T-cell (primary cell): ENCODE data around the gene CNTF. TPM values are rescaled to one million over a fixed set of nuclear protein-coding genes. Genes with fewer than 3 reads are reported as not detected.

Experiments
- ATAC-seq, 4 experiments: fragments of 200-7000 bp in 3 of 4; fragments of 150-1000 bp in 1 of 4; cut with Tn5 transposase; replicated peaks in 1 of 4; 1 replicate in 3 of 4; 2 replicates in 1 of 4; pipeline ENCODE4 v1.10.0; 2021; ENCODE audit warnings: moderate library complexity in 3 of 4, mild to moderate bottlenecking in 2 of 4, moderate number of reproducible peaks in 1 of 4
- CTCF ChIA-PET, 2 donors: fragments of 300-600 bp; sonication (Branson Sonifier 250); formaldehyde crosslinking; loops; one replicate each; lab custom pipeline; 2022; ENCODE audit warnings: antibody characterized with exemption in 2 of 2; lab: Charles Lee
- POLR2A ChIA-PET, 2 donors: fragments of 300-600 bp; sonication (Branson Sonifier 250); formaldehyde crosslinking; loops; one replicate each; lab custom pipeline; 2022; ENCODE audit warnings: antibody characterized with exemption in 2 of 2; lab: Charles Lee
- DNase-seq, 35 experiments: peaks; one replicate each; pipeline versions ENCODE4 v3.0.0 to v3.0.0-alpha.2; 2013 to 2023
- H3K27ac ChIP-seq: one replicate; pipeline ENCODE4 v1.5.1; 2013; ENCODE audit warnings: low read length
- H3K27me3 ChIP-seq, 2 experiments: replicated peaks in 1 of 2; 1 replicate in 1 of 2; 2 replicates in 1 of 2; pipeline versions ENCODE4 v1.6.1 to v1.7.0; 2013; ENCODE audit warnings: low read length in 1 of 2, mixed read lengths in 1 of 2; ENCODE audit not compliant: control insufficient read depth in 2 of 2, insufficient read depth in 2 of 2; ENCODE audit errors: extremely low read depth in 1 of 2
- H3K36me3 ChIP-seq, 2 donors: 1 replicate in 1 of 2; 2 replicates in 1 of 2; pipeline versions ENCODE4 v1.6.1 to v1.7.0; 2013; ENCODE audit warnings: low read length in 1 of 2; ENCODE audit not compliant: control insufficient read depth in 2 of 2, insufficient read depth in 1 of 2; ENCODE audit errors: extremely low read depth in 1 of 2
- H3K4me1 ChIP-seq, 2 experiments: 1 replicate in 1 of 2; 2 replicates in 1 of 2; pipeline versions ENCODE4 v1.6.1 to v1.7.0; 2013; ENCODE audit warnings: low read length in 2 of 2, mixed read lengths in 1 of 2; ENCODE audit not compliant: insufficient read depth in 2 of 2, control insufficient read depth in 1 of 2; ENCODE audit errors: extremely low read depth in 1 of 2
- H3K4me3 ChIP-seq, 2 donors: 1 replicate in 1 of 2; 2 replicates in 1 of 2; pipeline versions ENCODE4 v1.5.1 to v1.7.0; 2013; ENCODE audit warnings: mild to moderate bottlenecking in 2 of 2, low read length in 1 of 2, moderate library complexity in 1 of 2; ENCODE audit not compliant: control insufficient read depth in 1 of 2; ENCODE audit errors: extremely low read depth in 1 of 2
- H3K9me3 ChIP-seq: 2 replicates; pipeline ENCODE4 v1.7.0; 2013
- H3K27ac Mint-ChIP-seq, 2 donors: one replicate each; pipeline ENCODE4 v1.8.0; 2020 to 2021; ENCODE audit warnings: mild to moderate bottlenecking in 2 of 2, mixed read lengths in 2 of 2
- H3K27me3 Mint-ChIP-seq, 2 donors: one replicate each; pipeline ENCODE4 v1.8.0; 2021 to 2022; ENCODE audit warnings: mixed read lengths in 2 of 2
- H3K36me3 Mint-ChIP-seq: one replicate; pipeline ENCODE4 v1.8.0; 2021; ENCODE audit warnings: mixed read lengths
- H3K4me1 Mint-ChIP-seq, 3 donors: one replicate each; pipeline ENCODE4 v1.8.0; 2020 to 2022; ENCODE audit warnings: mixed read lengths in 3 of 3, mild to moderate bottlenecking in 1 of 3
- H3K4me3 Mint-ChIP-seq, 3 donors: one replicate each; pipeline ENCODE4 v1.8.0; 2020 to 2022; ENCODE audit warnings: mild to moderate bottlenecking in 3 of 3, mixed read lengths in 3 of 3, moderate library complexity in 3 of 3
- H3K9me3 Mint-ChIP-seq, 3 donors: one replicate each; pipeline ENCODE4 v1.8.0; 2020 to 2022; ENCODE audit warnings: mixed read lengths in 3 of 3
- WGBS: methylation state at CpG from one replicate; pipeline ENCODE4 v1.1.5; 2013; ENCODE audit warnings: missing lambda C conversion rate; ENCODE audit not compliant: insufficient coverage; 5-methylcytosine and 5-hydroxymethylcytosine counted together
- total RNA-seq, 35 experiments: library from RNA in 6 of 35; stranded (reverse) in 6 of 35; fragments of 120-200 nt in 1 of 35; gene quantifications; one replicate each; pipeline versions ENCODE4 v1.2.1 to v1.2.4 and lab custom pipeline; 2013 to 2026

Gene CNTF
- total RNA-seq, 5 donors from 2014 or later (not counting 1 experiment from before 2014, with no cell fraction given): 2.4 to 4.3 (median 2.9) TPM

- H3K36me3 Mint-ChIP-seq: no peaks in the 10 kb centered on the region
- H3K27me3 ChIP-seq: no peaks in the 10 kb centered on the region
- no peak overlapping the region for H3K27ac ChIP-seq
- H3K27me3 Mint-ChIP-seq: peaks cover 0 to 4% of the 10 kb centered on the region in 2 donors
- no peaks in the 10 kb centered on the region for H3K9me3 Mint-ChIP-seq
- no peak for ATAC-seq
- H3K27ac Mint-ChIP-seq: no peak overlapping the region
- POLR2A ChIA-PET: no interaction called here
- WGBS: no CpG with 5 or more reads among the region's 2 CpGs
- no peaks in the 10 kb centered on the region for H3K9me3 ChIP-seq
- no peaks in the 10 kb centered on the region for H3K36me3 ChIP-seq
- CTCF ChIA-PET: interaction anchor here (0.6 to 4.4 kb wide), 7 partner anchors 11 to 483 kb away, joined by 3 to 47 read pairs (median 3); no protein-coding TSS in a partner anchor
- no peak for DNase-seq
- no peak overlapping the region for H3K4me3 Mint-ChIP-seq
- H3K4me1 ChIP-seq: peaks cover 0 to 3% of the 10 kb centered on the region in 2 experiments
- H3K4me1 Mint-ChIP-seq: peaks cover 4 to 9% (median 5%) of the 10 kb centered on the region in 3 donors
- H3K4me3 ChIP-seq: no peak overlapping the region
Measured at GRCh38 chr11:58652726-58653280, 30.3 kb downstream of the CNTF start.

- WGBS: 41% methylated on average over 7 of the region's 12 CpGs
- POLR2A ChIA-PET: no interaction called here
- ATAC-seq (peak; percentile 92 to 97 (median 96)), DNase-seq (peak; percentile 51 to 85 (median 71))
- no peak overlapping the region for H3K4me3 Mint-ChIP-seq
- no peak overlapping the region for H3K27ac ChIP-seq
- no peaks in the 10 kb centered on the region for H3K9me3 Mint-ChIP-seq
- H3K4me1 Mint-ChIP-seq: peaks cover 4 to 9% (median 5%) of the 10 kb centered on the region in 3 donors
- H3K27ac Mint-ChIP-seq: no peak overlapping the region
- H3K36me3 Mint-ChIP-seq: no peaks in the 10 kb centered on the region
- H3K4me1 ChIP-seq: peaks cover 0 to 3% of the 10 kb centered on the region in 2 experiments
- no peaks in the 10 kb centered on the region for H3K9me3 ChIP-seq
- H3K27me3 Mint-ChIP-seq: peaks cover 0 to 4% of the 10 kb centered on the region in 2 donors
- H3K27me3 ChIP-seq: no peaks in the 10 kb centered on the region
- H3K4me3 ChIP-seq: no peak overlapping the region
- no peaks in the 10 kb centered on the region for H3K36me3 ChIP-seq
- CTCF ChIA-PET: interaction anchor here (0.6 to 4.4 kb wide), 5 partner anchors 16 to 504 kb away, joined by 3 to 47 read pairs (median 3); no protein-coding TSS in a partner anchor
Measured at GRCh38 chr11:58654079-58654907, 31.8 kb downstream of the CNTF start.

GRCh38 chr11:58654908-58655296, 32.4 kb downstream of the CNTF start:
- Histone ChIP-seq H3K9me3 (no peaks in the 10 kb centered on the region), H3K36me3 (no peaks in the 10 kb centered on the region), H3K27me3 (no peaks in the 10 kb centered on the region), H3K4me3 (no peak overlapping the region), H3K4me1 (peaks cover 0 to 3% of the 10 kb centered on the region in 2 experiments), H3K27ac (no peak overlapping the region)
- Mint-ChIP-seq H3K27ac (no peak overlapping the region), H3K27me3 (peaks cover 0 to 4% of the 10 kb centered on the region in 2 donors), H3K4me1 (peaks cover 4 to 9% (median 5%) of the 10 kb centered on the region in 3 donors), H3K9me3 (no peaks in the 10 kb centered on the region), H3K36me3 (no peaks in the 10 kb centered on the region), H3K4me3 (no peak overlapping the region)
- no CpG with 5 or more reads among the region's 1 CpG for WGBS
- no peak for ATAC-seq
- POLR2A ChIA-PET: no interaction called here
- DNase-seq: no peak
- CTCF ChIA-PET: interaction anchor here (0.8 to 4.4 kb wide), 6 partner anchors 16 to 404 kb away, joined by 3 to 47 read pairs (median 3); no protein-coding TSS in a partner anchor

- ATAC-seq (no peak), DNase-seq (no peak)
- Histone ChIP-seq H3K4me3 (no peak overlapping the region), H3K27ac (no peak overlapping the region), H3K9me3 (no peaks in the 10 kb centered on the region), H3K27me3 (no peaks in the 10 kb centered on the region), H3K4me1 (peaks cover 0 to 3% of the 10 kb centered on the region in 2 experiments), H3K36me3 (no peaks in the 10 kb centered on the region)
- WGBS: 83% methylated on average over 2 of the region's 2 CpGs
- ChIA-PET CTCF (interaction anchor here (0.6 to 1.9 kb wide), 3 partner anchors 16 to 133 kb away, joined by 3 to 6 read pairs (median 3); no protein-coding TSS in a partner anchor), POLR2A (no interaction called here)
- Mint-ChIP-seq H3K36me3 (no peaks in the 10 kb centered on the region), H3K27me3 (peaks cover 0 to 4% of the 10 kb centered on the region in 2 donors), H3K9me3 (no peaks in the 10 kb centered on the region), H3K4me3 (no peak overlapping the region), H3K27ac (no peak overlapping the region), H3K4me1 (peaks cover 4 to 9% (median 5%) of the 10 kb centered on the region in 3 donors)
Measured at GRCh38 chr11:58656348-58656747, 33.9 kb downstream of the CNTF start.

DNA sequence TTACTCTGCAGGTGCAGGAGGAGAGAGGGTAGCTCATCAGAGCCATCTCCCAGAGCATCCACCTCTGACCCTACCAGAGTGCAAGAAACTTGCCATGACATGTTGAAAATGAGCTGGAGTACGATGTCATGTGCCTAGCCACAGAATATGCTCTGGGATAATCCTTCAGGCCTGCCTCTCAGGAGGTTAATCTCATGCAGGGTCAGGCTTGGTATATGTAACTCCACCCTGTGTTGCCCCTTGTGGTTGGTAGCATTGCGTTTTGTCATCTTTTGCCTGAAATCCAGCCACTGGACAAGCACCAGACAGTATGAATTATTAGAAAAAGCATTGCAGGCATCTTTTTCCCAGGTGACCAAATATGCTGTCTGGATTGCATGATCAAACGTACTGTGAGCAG, 36.2 kb downstream of the CNTF start:
- Histone ChIP-seq H3K9me3 (no peaks in the 10 kb centered on the region), H3K4me1 (peaks cover 0 to 3% of the 10 kb centered on the region in 2 experiments), H3K27ac (no peak overlapping the region), H3K36me3 (no peaks in the 10 kb centered on the region), H3K27me3 (no peaks in the 10 kb centered on the region), H3K4me3 (no peak overlapping the region)
- no peaks in the 10 kb centered on the region for H3K9me3 Mint-ChIP-seq
- no peak overlapping the region for H3K4me3 Mint-ChIP-seq
- H3K27me3 Mint-ChIP-seq: peaks cover 14 to 15% of the 10 kb centered on the region in 2 donors
- WGBS: 71% methylated on average over 2 of the region's 3 CpGs
- POLR2A ChIA-PET: no interaction called here
- H3K27ac Mint-ChIP-seq: no peak overlapping the region
- DNase-seq (no peak), ATAC-seq (no peak)
- peaks cover 4 to 9% (median 5%) of the 10 kb centered on the region in 3 donors for H3K4me1 Mint-ChIP-seq
- no peaks in the 10 kb centered on the region for H3K36me3 Mint-ChIP-seq
- CTCF ChIA-PET: no interaction called here

DNA sequence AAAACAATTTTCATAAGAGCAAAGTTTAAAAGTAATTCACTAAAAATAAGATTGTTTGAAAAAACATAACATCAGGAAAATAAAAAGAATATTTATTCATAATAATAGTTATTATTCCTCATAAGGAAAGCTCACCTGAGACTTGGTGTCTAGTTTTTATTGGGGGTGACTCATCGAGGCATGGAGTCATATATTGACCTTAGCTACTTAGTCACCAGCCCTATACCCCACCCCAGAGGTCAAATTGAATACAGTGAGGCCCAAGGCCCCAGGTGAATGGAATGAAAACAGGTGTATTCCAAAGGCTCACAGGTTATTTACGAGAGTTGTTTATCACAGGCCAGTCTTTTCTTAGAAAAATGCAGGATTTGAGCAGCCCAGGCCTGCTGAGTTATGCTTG, 36.9 kb downstream of the CNTF start:
- no peaks in the 10 kb centered on the region for H3K27me3 ChIP-seq
- ATAC-seq (no peak), DNase-seq (no peak)
- no peaks in the 10 kb centered on the region for H3K9me3 ChIP-seq
- no peaks in the 10 kb centered on the region for H3K36me3 Mint-ChIP-seq
- no peak overlapping the region for H3K4me3 Mint-ChIP-seq
- no peaks in the 10 kb centered on the region for H3K9me3 Mint-ChIP-seq
- CTCF ChIA-PET: interaction anchor here in 1 of 2 donors (0.6 to 1.0 kb wide), 2 partner anchors 129 to 499 kb away, joined by 3 to 4 read pairs; no protein-coding TSS in a partner anchor
- H3K27ac ChIP-seq: no peak overlapping the region
- no peaks in the 10 kb centered on the region for H3K4me1 ChIP-seq
- 13% methylated on average over 1 of the region's 2 CpGs for WGBS
- POLR2A ChIA-PET: no interaction called here
- no peak overlapping the region for H3K4me3 ChIP-seq
- H3K27me3 Mint-ChIP-seq: peaks cover 22 to 23% of the 10 kb centered on the region in 2 donors
- no peaks in the 10 kb centered on the region for H3K36me3 ChIP-seq
- H3K27ac Mint-ChIP-seq: no peak overlapping the region
- peaks cover 0 to 2% (median 0%) of the 10 kb centered on the region in 3 donors for H3K4me1 Mint-ChIP-seq
